ENCODE measurements around the gene ZFP36L1.

The ZFP36L1 gene

GRCh38 chr14:68779761-68780323 is 13.0 kb downstream of the ZFP36L1 start:
- no peak for TF ChIP-seq CTCF (conservative IDR thresholded peaks at IDR 0.05)

GRCh38 chr14:68777644-68778043 is 15.2 kb downstream of the ZFP36L1 start:
- no peak for TF ChIP-seq CTCF (conservative IDR thresholded peaks at IDR 0.05)
- peak overlapping the region; percentile 62 for H3K27ac ChIP-seq

More at GRCh38 chr14:68779761-68780323, 13.0 kb downstream of the ZFP36L1 start:
- H3K27ac ChIP-seq, result peak overlapping the region; percentile 62

- no peak for TF ChIP-seq CTCF (conservative IDR thresholded peaks at IDR 0.05)
- no peak overlapping the region for H3K27ac ChIP-seq
Observed at GRCh38 chr14:68775614-68776126, 17.2 kb downstream of the ZFP36L1 start.

- H3K27ac ChIP-seq, result no peak overlapping the region
Observed at GRCh38 chr14:68774771-68775613, 17.9 kb downstream of the ZFP36L1 start.

GRCh38 chr14:68772761-68773381 is 20.0 kb downstream of the ZFP36L1 start:
- no peak overlapping the region for H3K27ac ChIP-seq
- TF ChIP-seq CTCF (conservative IDR thresholded peaks at IDR 0.05), result no peak

More at GRCh38 chr14:68774771-68775613, 17.9 kb downstream of the ZFP36L1 start:
- no peak for TF ChIP-seq CTCF (conservative IDR thresholded peaks at IDR 0.05)

GRCh38 chr14:68771631-68772030 is 21.2 kb downstream of the ZFP36L1 start:
- no peak for TF ChIP-seq CTCF (conservative IDR thresholded peaks at IDR 0.05)
- H3K27ac ChIP-seq, result no peak overlapping the region
